Kidney (tissue), 2 donors: Measurements from ENCODE around the gene TBC1D3K. TPM values are rescaled to one million over a fixed set of nuclear protein-coding genes. Genes with fewer than 3 reads are reported as not detected.

Experiments
- polyA plus RNA-seq: library from polyadenylated mRNA; stranded (reverse); fragments of 350-450 nt; fragmentation: Illumina TruSeq; extraction: RNeasy Lipid Tissue Mini Kit (QIAGEN cat#74804); gene quantifications from one replicate; pipeline ENCODE4 v1.2.3, GENCODE V29; 2014; ENCODE audit warnings: low read depth, low replicate concordance; ENCODE audit not compliant: insufficient read depth
- total RNA-seq: library from RNA; stranded (reverse); fragmentation: NEBNext Ultra II Directional; extraction: Animal tissue kit (Norgen Biotek cat#: 25700); gene quantifications from one replicate; pipeline ENCODE4 v1.2.1, GENCODE V29; 2021
- donor health status: DM: yes; HTN: yes; CAD: no.

TBC1D3K gene
- total and polyA plus RNA-seq, 2 donors from 2014 or later: not detected

Other genes with a start within 250 kb of the TBC1D3K start
- 185 TPM for gene HNF1B, start 179.4 kb upstream of the TBC1D3K start, total RNA-seq
- 84.1 TPM for gene HNF1B, start 179.4 kb upstream of the TBC1D3K start, polyA plus RNA-seq
- gene TBC1D3L, start 64.6 kb downstream of the TBC1D3K start, total RNA-seq: 15.9 TPM
- 4.9 TPM for gene TBC1D3L, start 64.6 kb downstream of the TBC1D3K start, polyA plus RNA-seq
- gene TBC1D3D, start 79.6 kb downstream of the TBC1D3K start, total RNA-seq: 0.28 TPM
- 3.4 TPM for gene TBC1D3D, start 79.6 kb downstream of the TBC1D3K start, polyA plus RNA-seq
- not detected for gene TBC1D3C, start 144.2 kb downstream of the TBC1D3K start, total RNA-seq
- not detected for gene TBC1D3C, start 144.2 kb downstream of the TBC1D3K start, polyA plus RNA-seq
- not detected for gene TBC1D3E, start 203.5 kb downstream of the TBC1D3K start, total RNA-seq
- not detected for gene TBC1D3E, start 203.5 kb downstream of the TBC1D3K start, polyA plus RNA-seq